Gastrocnemius medialis (tissue), 4 donors: ENCODE data around the gene XYLT1.

Experiments
- POLR2A ChIP-seq, 2 donors: fragments of 450-650 bp; IDR thresholded peaks; one replicate each; pipeline ENCODE4 v1.6.1; 2017; ENCODE audit warnings: antibody characterized with exemption in 2 of 2, mild to moderate bottlenecking in 2 of 2, moderate library complexity in 2 of 2
- TF ChIP-seq, protein P1 (sequence below), 5 experiments: fragments of 450-650 bp in 3 of 5; fragments of 200-600 bp in 2 of 5; sonication (generic) in 2 of 5; IDR thresholded peaks in 4 of 5; conservative IDR thresholded peaks in 1 of 5; 1 replicate in 4 of 5; 2 replicates in 1 of 5; pipeline ENCODE4 v1.5.1; 2016 to 2019; ENCODE audit warnings: antibody characterized with exemption in 5 of 5, mild to moderate bottlenecking in 3 of 5, moderate library complexity in 3 of 5

- TF ChIP-seq, protein P1, sequence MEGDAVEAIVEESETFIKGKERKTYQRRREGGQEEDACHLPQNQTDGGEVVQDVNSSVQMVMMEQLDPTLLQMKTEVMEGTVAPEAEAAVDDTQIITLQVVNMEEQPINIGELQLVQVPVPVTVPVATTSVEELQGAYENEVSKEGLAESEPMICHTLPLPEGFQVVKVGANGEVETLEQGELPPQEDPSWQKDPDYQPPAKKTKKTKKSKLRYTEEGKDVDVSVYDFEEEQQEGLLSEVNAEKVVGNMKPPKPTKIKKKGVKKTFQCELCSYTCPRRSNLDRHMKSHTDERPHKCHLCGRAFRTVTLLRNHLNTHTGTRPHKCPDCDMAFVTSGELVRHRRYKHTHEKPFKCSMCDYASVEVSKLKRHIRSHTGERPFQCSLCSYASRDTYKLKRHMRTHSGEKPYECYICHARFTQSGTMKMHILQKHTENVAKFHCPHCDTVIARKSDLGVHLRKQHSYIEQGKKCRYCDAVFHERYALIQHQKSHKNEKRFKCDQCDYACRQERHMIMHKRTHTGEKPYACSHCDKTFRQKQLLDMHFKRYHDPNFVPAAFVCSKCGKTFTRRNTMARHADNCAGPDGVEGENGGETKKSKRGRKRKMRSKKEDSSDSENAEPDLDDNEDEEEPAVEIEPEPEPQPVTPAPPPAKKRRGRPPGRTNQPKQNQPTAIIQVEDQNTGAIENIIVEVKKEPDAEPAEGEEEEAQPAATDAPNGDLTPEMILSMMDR (IDR thresholded peaks at IDR 0.05 in 4 of 5, conservative IDR thresholded peaks at IDR 0.05 in 1 of 5) = no peak
- TF ChIP-seq POLR2A (IDR thresholded peaks at IDR 0.05) = no peak
These were observed 25.3 kb downstream of the XYLT1 start for GRCh38 chr16:17445421-17445820.
